K562 (cell line): ENCODE measurements around the gene GMDS. TPM values are rescaled to one million over a fixed set of nuclear protein-coding genes. Genes with fewer than 3 reads are reported as not detected.

Experiments used
- ATAC-seq: fragments of 200-7000 bp; cut with Tn5 transposase; 3 replicates; pipeline ENCODE4 v1.9.1; 2020; ENCODE audit warnings: moderate library complexity
- BruUV-seq: library from RNA; stranded (reverse); fragments of 400-500 nt; replicated peaks from 2 replicates; lab custom pipeline; 2021; lab: Mats Ljungman, UMichigan
- CTCF ChIA-PET: fragments of 300-600 bp; formaldehyde crosslinking; extraction: SDS; loops from one replicate; lab custom pipeline; 2021; ENCODE audit warnings: low intra/inter-chr PET ratio; lab: Yijun Ruan, JAX
- POLR2A ChIA-PET: fragments of 300-600, 350-650 bp; sonication (Branson Sonifier 250); formaldehyde crosslinking; extraction: SDS; loops from one replicate; lab custom pipeline; 2021; ENCODE audit warnings: antibody characterized with exemption, inconsistent platforms; lab: Yijun Ruan, JAX
- DNase-seq, 4 experiments: peaks; one replicate each; pipeline versions ENCODE4 v3.0.0 to v3.0.0-alpha.2; 2011 to 2018; ENCODE audit warnings: low spot score in 3 of 4, mixed read lengths in 3 of 4; ENCODE audit errors: extremely low read depth in 1 of 4
- FAIRE-seq: peaks from 2 replicates; lab custom pipeline; 2011; peaks lifted over from hg19 to GRCh38; lab: Jason Lieb, UNC
- H2AFZ ChIP-seq: 2 replicates; pipeline ENCODE4 v1.6.0; 2011; ENCODE audit warnings: low read depth, low read length, control low read depth, inconsistent platforms
- H3K27ac ChIP-seq: fragments of 200-600 bp; 3 replicates; pipeline ENCODE4 v1.8.0; 2011; ENCODE audit warnings: low read depth, mild to moderate bottlenecking, control low read depth, inconsistent platforms, low read length, moderate library complexity, mixed read lengths; ENCODE audit errors: extremely low read depth
- H3K27me3 ChIP-seq, 2 experiments: fragments of 300-600 bp in 1 of 2; 2 replicates in 1 of 2; 3 replicates in 1 of 2; pipeline versions ENCODE4 v1.6.0 to v1.8.0; 2011; ENCODE audit warnings: inconsistent platforms in 2 of 2, low read length in 2 of 2, mild to moderate bottlenecking in 1 of 2, mixed read lengths in 1 of 2, moderate library complexity in 1 of 2; ENCODE audit not compliant: control insufficient read depth in 2 of 2, insufficient read depth in 2 of 2
- H3K36me3 ChIP-seq: fragments of 300-600 bp; 3 replicates; pipeline ENCODE4 v1.8.0; 2011; ENCODE audit warnings: mild to moderate bottlenecking, low read length, inconsistent platforms; ENCODE audit not compliant: control insufficient read depth, insufficient read depth
- H3K4me1 ChIP-seq, 2 experiments: fragments of 200-600 bp in 1 of 2; replicated peaks in 1 of 2; 2 replicates in 1 of 2; 3 replicates in 1 of 2; pipeline versions ENCODE4 v1.5.1 to v1.8.0; 2011; ENCODE audit warnings: inconsistent platforms in 2 of 2, low read length in 2 of 2, mild to moderate bottlenecking in 1 of 2, mixed read lengths in 1 of 2, moderate library complexity in 1 of 2; ENCODE audit not compliant: control insufficient read depth in 2 of 2, insufficient read depth in 2 of 2
- H3K4me2 ChIP-seq: 2 replicates; pipeline ENCODE4 v1.6.1; 2011; ENCODE audit warnings: low read length, control low read depth, inconsistent platforms, mixed read lengths; ENCODE audit not compliant: insufficient read depth
- H3K4me3 ChIP-seq: fragments of 200-600 bp; sonication (generic), shearing (Covaris generic); 2 replicates; pipeline ENCODE4 v1.5.1; 2016; ENCODE audit warnings: control low read depth, inconsistent platforms
- H3K79me2 ChIP-seq: fragments of 200-600 bp; 3 replicates; pipeline ENCODE4 v1.8.0; 2011; ENCODE audit warnings: low read length, inconsistent platforms; ENCODE audit not compliant: control insufficient read depth, insufficient read depth
- H3K9ac ChIP-seq, 2 experiments: 2 replicates each; pipeline versions ENCODE4 v1.6.0 to v1.6.1; 2011; ENCODE audit warnings: low read depth in 2 of 2, low read length in 2 of 2, control low read depth in 1 of 2, inconsistent platforms in 1 of 2, mild to moderate bottlenecking in 1 of 2, mixed read lengths in 1 of 2; ENCODE audit not compliant: insufficient read depth in 1 of 2
- H3K9me1 ChIP-seq: one replicate; pipeline ENCODE4 v1.6.0; 2011; ENCODE audit warnings: inconsistent platforms, mild to moderate bottlenecking, low read length, moderate library complexity; ENCODE audit not compliant: control insufficient read depth, insufficient read depth
- H3K9me3 ChIP-seq: replicated peaks from 2 replicates; pipeline ENCODE4 v1.5.1; 2011; ENCODE audit warnings: low read depth, low read length, inconsistent platforms; ENCODE audit not compliant: control insufficient read depth, insufficient read depth
- H4K20me1 ChIP-seq: replicated peaks from 2 replicates; pipeline ENCODE4 v1.6.1; 2011; ENCODE audit warnings: low read length, inconsistent platforms, mixed read lengths; ENCODE audit not compliant: control insufficient read depth, insufficient read depth
- CBFB ChIP-seq: sonication (generic); formaldehyde crosslinking; IDR thresholded peaks from 2 replicates; pipeline ENCODE4 v1.4.0; 2020; ENCODE audit warnings: mild to moderate bottlenecking, missing genetic modification reagents
- WGBS: fragments of 100-300 bp; shearing (Covaris generic); methylation state at CpG from one replicate; pipeline ENCODE4 v1.1.6; 2016; ENCODE audit warnings: low coverage, mixed read lengths; ENCODE audit not compliant: insufficient coverage; ENCODE audit errors: missing lambda C conversion rate; 5-methylcytosine and 5-hydroxymethylcytosine counted together
- in situ Hi-C: fragments of 300-500 bp; cut with MboI; formaldehyde crosslinking; loops from 4 replicates; pipeline ENCODE4 v1.15.0; 2018; ENCODE audit warnings: inconsistent platforms, mixed read lengths
- intact Hi-C: fragments of 100-400 bp; cut with micrococcal nuclease; formaldehyde crosslinking; loops from 2 replicates; pipeline ENCODE4 v1.14.2; 2022
- polyA plus RNA-seq, 8 experiments: library from polyadenylated mRNA; depleted of rRNA in 4 of 8; stranded (reverse) in 5 of 8; unstranded in 3 of 8; fragments of >200 nt; fragmentation: Nextera tagmentation in 2 of 8; fragmentation: Illumina TruSeq in 1 of 8; extraction: Ambion mirVana in 2 of 8; extraction: Trizol in 1 of 8; gene quantifications; 2 replicates each; pipeline versions ENCODE4 v1.2.1 to v1.2.3, GENCODE V29; 2011 to 2014; ENCODE audit warnings: inconsistent platforms in 1 of 8, missing spikeins in 1 of 8
- total RNA-seq, 7 experiments: library from RNA; depleted of rRNA in 6 of 7; stranded (reverse); fragments of >200 nt in 6 of 7; fragmentation: Illumina TruSeq in 2 of 7; extraction: Trizol in 2 of 7; gene quantifications; 2 replicates each; pipeline versions ENCODE4 v1.2.1 to v1.2.3, GENCODE V29; 2011 to 2021; ENCODE audit warnings: low replicate concordance in 1 of 7
- TF ChIP-seq, protein P1 (sequence below): IDR thresholded peaks from 2 replicates; pipeline ENCODE4 v1.6.1; 2016; ENCODE audit warnings: missing genetic modification characterization, missing compliant biosample characterization

Gene GMDS
- total and polyA plus RNA-seq, 9 of the 15 experiments (the other 6 are each of a cell fraction or from before 2014, with no cell fraction given): 0.48 to 31.8 (median 13.4) TPM

- H3K4me1 ChIP-seq: peaks cover 0 to 5% of the 10 kb centered on the region in 2 experiments; a peak in 1 of 5 replicates
- no peaks in the 10 kb centered on the region for H3K9me3 ChIP-seq
- no peaks in the 10 kb centered on the region for H3K9me1 ChIP-seq
- intact Hi-C loops: no loop called here
- no peaks in the 10 kb centered on the region for H3K79me2 ChIP-seq
- no peak for DNase-seq
- BruUV-seq: no TSS peak
- no peak overlapping the region for H2AFZ ChIP-seq
- no peak for FAIRE-seq
- H3K4me2 ChIP-seq: no peak overlapping the region
- ATAC-seq: no peak
- in situ Hi-C loops: no loop called here
- TF ChIP-seq CBFB (CRISPR knock-in tag): no peak
- TF ChIP-seq, protein P1, sequence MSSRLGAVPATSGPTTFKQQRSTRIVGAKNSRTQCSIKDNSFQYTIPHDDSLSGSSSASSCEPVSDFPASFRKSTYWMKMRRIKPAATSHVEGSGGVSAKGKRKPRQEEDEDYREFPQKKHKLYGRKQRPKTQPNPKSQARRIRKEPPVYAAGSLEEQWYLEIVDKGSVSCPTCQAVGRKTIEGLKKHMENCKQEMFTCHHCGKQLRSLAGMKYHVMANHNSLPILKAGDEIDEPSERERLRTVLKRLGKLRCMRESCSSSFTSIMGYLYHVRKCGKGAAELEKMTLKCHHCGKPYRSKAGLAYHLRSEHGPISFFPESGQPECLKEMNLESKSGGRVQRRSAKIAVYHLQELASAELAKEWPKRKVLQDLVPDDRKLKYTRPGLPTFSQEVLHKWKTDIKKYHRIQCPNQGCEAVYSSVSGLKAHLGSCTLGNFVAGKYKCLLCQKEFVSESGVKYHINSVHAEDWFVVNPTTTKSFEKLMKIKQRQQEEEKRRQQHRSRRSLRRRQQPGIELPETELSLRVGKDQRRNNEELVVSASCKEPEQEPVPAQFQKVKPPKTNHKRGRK (tag): peak; percentile 70; the same call in 1 of the 2 replicates
- H3K27ac ChIP-seq: no peak overlapping the region
- H4K20me1 ChIP-seq: no peaks in the 10 kb centered on the region
- peaks cover 45 to 67% of the 10 kb centered on the region in 2 experiments for H3K27me3 ChIP-seq
- H3K9ac ChIP-seq: no peak overlapping the region
- CTCF ChIA-PET: no interaction called here
- H3K36me3 ChIP-seq: no peaks in the 10 kb centered on the region
- POLR2A ChIA-PET: interaction anchor here (0.7 to 0.8 kb wide), 2 partner anchors 9 to 135 kb away, joined by 4 to 5 read pairs; no protein-coding TSS in a partner anchor
- no peak overlapping the region for H3K4me3 ChIP-seq
- 45% methylated on average over 52 of the region's 53 CpGs for WGBS
Observed at GRCh38 chr6:1624851-1625781, 620.3 kb downstream of the GMDS start.
